ENCODE results near the gene CNPY1. TPM values are rescaled to one million over a fixed set of nuclear protein-coding genes. Genes with fewer than 3 reads are reported as not detected.

CNPY1 gene
- total RNA-seq, 1 donor from 2014 or later: not detected

- H2AFZ ChIP-seq (ENCODE audit: low read depth, low read length): no peak overlapping the region
- H4K20me1 ChIP-seq (ENCODE audit: insufficient read depth, low read length): no peaks in the 10 kb centered on the region
- Mint-ChIP-seq H3K4me1 (ENCODE audit: low read depth, unreplicated experiment) (peaks cover 2% of the 10 kb centered on the region), H3K27ac (ENCODE audit: unreplicated experiment) (no peak overlapping the region), H3K27me3 (ENCODE audit: low read depth, unreplicated experiment) (peaks cover 90% of the 10 kb centered on the region), H3K9me3 (ENCODE audit: unreplicated experiment) (peaks cover 16% of the 10 kb centered on the region), H3K36me3 (ENCODE audit: low read depth, unreplicated experiment) (no peaks in the 10 kb centered on the region), H3K4me3 (ENCODE audit: unreplicated experiment) (no peak overlapping the region)
- H3K27ac ChIP-seq (ENCODE audit: low read depth, low read length): no peak overlapping the region
- H3K4me1 ChIP-seq (ENCODE audit: insufficient read depth, low read length): no peaks in the 10 kb centered on the region
- no peaks in the 10 kb centered on the region for H3K27me3 ChIP-seq (ENCODE audit: insufficient read depth, low read length)
- H3K4me2 ChIP-seq (ENCODE audit: low read length): no peak overlapping the region
- no peak overlapping the region for H3K4me3 ChIP-seq (ENCODE audit: insufficient read depth, low read depth, low read length)
- no peaks in the 10 kb centered on the region for H3K79me2 ChIP-seq (ENCODE audit: insufficient read depth, low read length)
- no peak for TF ChIP-seq CTCF (IDR thresholded peaks at IDR 0.05; ENCODE audit: insufficient read depth, low read depth, low read length)
- no peak for TF ChIP-seq EZH2 (IDR thresholded peaks at IDR 0.05; ENCODE audit: insufficient read depth, low read length)
- no peaks in the 10 kb centered on the region for H3K36me3 ChIP-seq (ENCODE audit: insufficient read depth, low read length)
- peaks cover 6% of the 10 kb centered on the region for H3K9me3 ChIP-seq (ENCODE audit: insufficient read depth, low read depth, low read length)
- no peak overlapping the region for H3K9ac ChIP-seq (ENCODE audit: low read length)
- FAIRE-seq (no peak), DNase-seq (ENCODE audit: low read depth) (no peak)
Observed at GRCh38 chr7:155486783-155487508, 59.4 kb downstream of the CNPY1 start.

- Mint-ChIP-seq H3K9me3 (ENCODE audit: unreplicated experiment) (peaks cover 9% of the 10 kb centered on the region), H3K4me3 (ENCODE audit: unreplicated experiment) (peak overlapping the region; percentile 14), H3K27me3 (ENCODE audit: low read depth, unreplicated experiment) (peaks cover 88% of the 10 kb centered on the region), H3K4me1 (ENCODE audit: low read depth, unreplicated experiment) (no peaks in the 10 kb centered on the region), H3K27ac (ENCODE audit: unreplicated experiment) (no peak overlapping the region), H3K36me3 (ENCODE audit: low read depth, unreplicated experiment) (no peaks in the 10 kb centered on the region)
- FAIRE-seq (no peak), DNase-seq (ENCODE audit: low read depth) (no peak)
- Histone ChIP-seq H3K4me1 (ENCODE audit: insufficient read depth, low read length) (no peaks in the 10 kb centered on the region), H3K27me3 (ENCODE audit: insufficient read depth, low read length) (no peaks in the 10 kb centered on the region), H4K20me1 (ENCODE audit: insufficient read depth, low read length) (no peaks in the 10 kb centered on the region), H3K4me2 (ENCODE audit: low read length) (no peak overlapping the region), H3K27ac (ENCODE audit: low read depth, low read length) (no peak overlapping the region), H3K79me2 (ENCODE audit: insufficient read depth, low read length) (no peaks in the 10 kb centered on the region), H3K9me3 (ENCODE audit: insufficient read depth, low read depth, low read length) (peaks cover 6% of the 10 kb centered on the region), H3K36me3 (ENCODE audit: insufficient read depth, low read length) (no peaks in the 10 kb centered on the region), H3K4me3 (ENCODE audit: insufficient read depth, low read depth, low read length) (no peak overlapping the region), H2AFZ (ENCODE audit: low read depth, low read length) (no peak overlapping the region), H3K9ac (ENCODE audit: low read length) (no peak overlapping the region)
- no peak for TF ChIP-seq CTCF (IDR thresholded peaks at IDR 0.05; ENCODE audit: insufficient read depth, low read depth, low read length)
- no peak for TF ChIP-seq EZH2 (IDR thresholded peaks at IDR 0.05; ENCODE audit: insufficient read depth, low read length)
Observed at GRCh38 chr7:155484483-155485399, 61.6 kb downstream of the CNPY1 start.
